ENCODE results near the gene GIPC1. TPM values are rescaled to one million over a fixed set of nuclear protein-coding genes. Genes with fewer than 3 reads are reported as not detected.

Gene GIPC1
- total RNA-seq, 4 donors from 2014 or later: 36.4 to 95.5 (median 48.9) TPM

DNA sequence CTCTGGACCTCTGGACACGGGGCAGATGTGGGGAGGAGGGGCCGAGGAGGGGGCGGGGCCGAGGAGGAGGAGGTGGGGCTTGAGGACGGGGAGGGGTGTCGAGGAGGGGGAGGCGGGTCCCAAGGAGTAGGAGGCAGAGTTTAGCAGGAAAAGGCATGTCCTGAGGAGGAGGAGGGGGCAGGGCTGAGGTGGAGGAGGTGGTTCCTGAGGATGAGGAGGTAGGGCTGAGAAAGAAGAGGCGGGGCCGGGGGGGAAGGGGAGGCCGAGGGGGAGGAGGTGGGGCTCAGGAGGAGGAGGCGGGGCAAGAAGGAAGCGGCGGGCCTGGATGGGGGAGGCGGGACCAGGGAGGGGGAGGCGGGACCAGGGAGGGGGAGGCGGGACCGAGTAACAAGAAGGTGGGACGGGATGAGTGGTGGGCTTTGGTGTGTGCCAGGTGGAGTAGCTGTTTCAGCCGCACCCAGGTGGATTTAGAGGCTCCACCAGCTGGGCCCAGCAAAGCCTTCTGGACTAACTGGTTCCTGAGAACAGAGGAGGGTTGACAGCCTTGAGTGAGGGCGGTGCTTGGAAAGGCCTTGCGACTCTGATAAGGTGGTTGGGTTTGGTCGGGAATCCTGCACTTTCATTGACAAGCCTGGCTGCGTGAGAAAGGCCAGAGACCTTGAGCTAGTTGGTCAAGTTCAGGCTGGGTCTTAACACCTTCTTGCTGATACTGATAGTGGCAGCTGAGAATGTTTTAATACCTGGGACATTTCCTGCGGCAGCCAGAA, 41.2 kb upstream of the GIPC1 start:
- TF ChIP-seq, protein P1, sequence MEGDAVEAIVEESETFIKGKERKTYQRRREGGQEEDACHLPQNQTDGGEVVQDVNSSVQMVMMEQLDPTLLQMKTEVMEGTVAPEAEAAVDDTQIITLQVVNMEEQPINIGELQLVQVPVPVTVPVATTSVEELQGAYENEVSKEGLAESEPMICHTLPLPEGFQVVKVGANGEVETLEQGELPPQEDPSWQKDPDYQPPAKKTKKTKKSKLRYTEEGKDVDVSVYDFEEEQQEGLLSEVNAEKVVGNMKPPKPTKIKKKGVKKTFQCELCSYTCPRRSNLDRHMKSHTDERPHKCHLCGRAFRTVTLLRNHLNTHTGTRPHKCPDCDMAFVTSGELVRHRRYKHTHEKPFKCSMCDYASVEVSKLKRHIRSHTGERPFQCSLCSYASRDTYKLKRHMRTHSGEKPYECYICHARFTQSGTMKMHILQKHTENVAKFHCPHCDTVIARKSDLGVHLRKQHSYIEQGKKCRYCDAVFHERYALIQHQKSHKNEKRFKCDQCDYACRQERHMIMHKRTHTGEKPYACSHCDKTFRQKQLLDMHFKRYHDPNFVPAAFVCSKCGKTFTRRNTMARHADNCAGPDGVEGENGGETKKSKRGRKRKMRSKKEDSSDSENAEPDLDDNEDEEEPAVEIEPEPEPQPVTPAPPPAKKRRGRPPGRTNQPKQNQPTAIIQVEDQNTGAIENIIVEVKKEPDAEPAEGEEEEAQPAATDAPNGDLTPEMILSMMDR (IDR thresholded peaks at IDR 0.05; ENCODE audit: low read depth): no peak

DNA sequence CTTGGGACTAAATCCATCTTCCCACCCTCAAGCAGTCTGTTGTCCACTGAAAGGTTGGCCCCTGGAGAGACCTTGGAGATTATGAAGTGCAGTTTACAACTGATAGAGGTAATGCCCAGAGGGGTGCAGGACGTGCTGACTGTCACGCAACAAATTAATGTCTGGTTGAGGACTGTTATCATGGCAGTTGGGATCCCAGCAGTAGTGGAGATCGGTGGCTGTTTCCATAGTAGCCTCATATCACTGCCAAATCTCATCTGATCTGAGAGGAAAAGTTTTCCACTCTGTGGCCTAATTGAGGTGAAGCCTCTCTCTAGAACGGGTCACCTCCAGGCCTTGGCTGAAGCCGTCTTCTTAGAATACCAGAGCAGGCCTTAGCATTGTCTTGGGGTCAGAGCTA, 37.5 kb upstream of the GIPC1 start:
- TF ChIP-seq, protein P1 (IDR thresholded peaks at IDR 0.05; ENCODE audit: low read depth): no peak

DNA sequence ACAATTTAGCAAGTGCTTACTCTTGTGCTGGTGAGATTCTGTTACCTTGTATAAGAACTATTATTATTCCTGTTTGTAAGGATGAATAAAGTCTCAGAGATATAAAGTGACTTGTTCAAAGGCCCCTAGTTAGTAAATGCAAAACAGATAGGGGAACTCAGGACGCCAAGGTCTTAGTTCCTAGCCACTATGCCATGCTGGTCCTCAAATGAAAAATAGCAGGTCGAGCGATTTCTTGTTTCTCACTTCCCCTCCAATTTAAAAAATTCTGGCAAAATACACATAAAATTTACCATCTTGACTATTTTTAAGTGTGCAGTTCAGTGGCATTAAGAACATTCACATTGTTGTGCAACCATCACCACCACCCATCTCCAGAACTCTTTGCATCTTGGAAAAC, 34.6 kb upstream of the GIPC1 start:
- TF ChIP-seq, protein P1 (IDR thresholded peaks at IDR 0.05; ENCODE audit: low read depth): no peak

DNA sequence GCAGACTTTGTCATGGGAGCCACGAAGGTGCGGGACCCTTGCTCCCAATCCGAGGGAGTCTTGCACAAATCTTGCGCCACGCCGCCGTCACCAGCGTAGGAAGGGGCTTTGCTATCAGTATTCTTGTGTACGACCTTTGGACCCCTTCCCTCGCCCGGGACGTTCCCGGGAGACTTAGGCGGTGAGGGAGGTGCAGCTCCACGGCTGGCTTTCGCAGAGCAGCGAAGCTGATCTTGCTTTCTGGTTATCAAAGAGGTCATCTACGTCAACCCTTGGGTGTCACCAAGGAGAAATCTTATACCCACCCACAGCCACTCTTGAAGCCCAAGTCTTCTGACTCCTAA, 34.0 kb upstream of the GIPC1 start:
- TF ChIP-seq, protein P1 (IDR thresholded peaks at IDR 0.05; ENCODE audit: low read depth): no peak

DNA sequence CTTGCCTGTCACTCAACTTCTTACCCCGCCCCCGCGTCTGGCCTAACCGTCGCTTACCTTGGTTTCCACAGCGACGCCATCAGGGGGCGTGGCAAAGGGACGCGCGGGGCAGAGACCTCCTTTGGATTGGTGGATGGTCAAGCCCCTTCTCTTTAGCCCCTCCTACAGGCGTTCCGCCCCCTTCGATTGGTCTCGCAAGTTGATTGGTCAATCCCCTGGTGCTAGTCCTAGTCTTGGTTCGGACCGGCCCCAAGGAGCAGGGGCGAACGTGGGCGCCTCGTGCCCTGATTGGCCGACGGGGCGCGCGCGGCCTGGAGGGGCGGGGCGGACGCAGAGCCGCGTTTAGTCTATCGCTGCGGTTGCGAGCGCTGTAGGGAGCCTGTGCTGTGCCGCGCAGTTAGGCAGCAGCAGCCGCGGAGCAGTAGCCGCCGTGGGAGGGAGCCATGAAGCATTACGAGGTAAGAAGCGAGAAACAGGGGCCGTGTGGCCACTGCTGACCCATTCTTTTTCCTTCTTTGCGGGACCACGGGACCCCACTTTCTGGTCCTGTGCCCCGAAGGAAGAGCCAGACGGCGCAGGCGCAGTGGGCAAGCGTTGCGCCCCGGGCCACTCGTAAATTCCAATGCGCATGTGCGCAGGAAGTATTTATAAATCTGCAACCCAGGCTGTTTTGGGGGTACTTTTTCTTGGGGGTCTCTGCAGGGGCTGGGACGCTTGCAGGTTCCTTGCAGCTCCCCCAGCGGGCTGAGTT, 33.5 kb upstream of the GIPC1 start, which contains the start of gene TECR:
TSS of gene TECR (plus strand) at position 341 of the 751 bp plus-strand sequence. CDS start at position 444, 103 bp downstream.
- TF ChIP-seq, protein P1 (IDR thresholded peaks at IDR 0.05; ENCODE audit: low read depth): no peak

DNA sequence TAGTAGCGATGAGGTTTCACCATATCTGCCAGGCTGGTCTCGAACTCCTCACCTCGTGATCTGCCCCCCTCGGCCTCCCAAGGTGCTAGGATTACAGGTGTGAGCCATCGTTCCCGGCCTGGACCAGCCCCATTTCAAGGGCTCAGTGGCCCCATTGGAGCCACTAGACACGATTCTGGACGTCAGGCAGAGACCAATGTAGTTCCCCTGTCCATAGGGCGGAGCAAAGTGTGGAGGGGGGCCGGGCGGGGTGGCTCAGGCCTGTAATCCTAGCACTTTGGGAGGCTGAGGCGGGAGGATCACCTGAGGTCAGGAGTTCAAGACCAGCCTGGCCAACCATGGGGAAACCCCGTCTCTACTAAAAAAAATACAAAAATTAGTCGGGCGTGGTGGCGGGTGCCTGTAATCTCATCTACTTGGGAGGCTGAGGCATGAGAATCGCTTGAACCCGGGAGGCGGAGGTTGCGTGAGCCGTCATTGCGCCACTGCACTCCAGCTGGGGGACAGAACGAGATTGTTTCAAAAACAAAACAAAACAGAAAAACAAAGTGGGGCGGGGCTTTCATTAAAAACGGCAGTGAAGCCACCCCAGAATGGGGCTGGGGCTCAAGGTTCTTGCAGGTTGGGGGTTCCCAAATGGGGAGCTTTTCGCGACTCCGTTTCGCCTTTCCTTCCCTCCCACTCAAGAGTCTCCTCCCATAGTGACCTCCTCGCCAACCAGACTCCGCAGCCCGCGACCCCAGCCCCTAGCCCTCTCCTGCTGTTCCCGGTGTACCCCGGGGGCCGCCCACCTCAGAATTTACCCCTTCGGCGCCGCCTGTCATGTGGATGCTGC, 32.7 kb upstream of the GIPC1 start:
- TF ChIP-seq, protein P1 (IDR thresholded peaks at IDR 0.05; ENCODE audit: low read depth): no peak

Measured in subcutaneous adipose tissue (tissue), 4 donors.